Kidney tubule cell (primary cell): ENCODE results near the gene C16orf87.

Source experiments
- DNase-seq: peaks from one replicate; pipeline ENCODE4 v3.0.0-alpha.2; 2018; ENCODE audit warnings: low spot score

The C16orf87 gene

GRCh38 chr16:46843898-46844642 is 13.1 kb upstream of the C16orf87 start:
- DNase-seq: no peak

- DNase-seq: no peak
Measured at GRCh38 chr16:46842192-46842895, 11.4 kb upstream of the C16orf87 start.

DNA sequence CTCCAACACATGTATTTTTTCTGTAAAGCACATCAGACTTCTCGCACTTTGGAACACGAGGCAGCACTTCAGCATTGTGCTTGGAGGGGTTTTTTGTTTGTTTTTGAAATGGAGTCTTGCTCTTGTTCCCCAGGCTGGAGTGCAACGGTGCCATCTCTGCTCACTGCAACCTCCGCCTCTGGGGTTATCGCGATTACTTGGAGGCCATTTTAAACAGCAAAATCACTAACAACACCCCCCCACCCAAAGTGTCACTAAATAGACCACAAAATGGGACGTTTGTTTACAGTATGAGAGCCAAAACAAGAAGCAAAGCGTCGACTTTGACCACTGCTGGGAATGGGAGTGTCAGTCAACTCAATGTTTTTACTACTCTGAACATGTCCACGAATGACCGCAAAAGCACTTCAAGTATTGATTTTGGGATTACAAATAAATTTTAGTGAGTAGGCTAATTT is 9.0 kb upstream of the C16orf87 start:
- no peak for DNase-seq

- no peak for DNase-seq
Measured at GRCh38 chr16:46836534-46837530, 5.9 kb upstream of the C16orf87 start.

DNA sequence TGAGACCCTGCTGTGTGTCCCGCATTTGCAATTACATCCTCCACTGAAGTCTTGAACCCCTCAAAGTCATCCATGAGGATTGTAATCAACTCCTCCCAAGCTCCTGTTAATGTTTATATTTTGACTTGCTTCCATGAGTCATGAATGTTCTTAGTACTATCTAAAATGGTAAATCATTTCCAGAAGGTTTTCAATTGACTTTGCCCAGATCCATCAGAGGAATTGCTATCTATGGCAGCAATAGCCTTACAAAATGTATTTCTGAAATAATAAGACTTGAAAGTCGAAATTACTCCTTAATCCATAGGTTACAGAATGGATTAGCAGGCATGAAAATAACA is 2.5 kb upstream of the C16orf87 start:
- DNase-seq: peak; percentile 59

- no peak for DNase-seq
Measured at GRCh38 chr16:46832757-46833459, 1.9 kb upstream of the C16orf87 start.

DNA sequence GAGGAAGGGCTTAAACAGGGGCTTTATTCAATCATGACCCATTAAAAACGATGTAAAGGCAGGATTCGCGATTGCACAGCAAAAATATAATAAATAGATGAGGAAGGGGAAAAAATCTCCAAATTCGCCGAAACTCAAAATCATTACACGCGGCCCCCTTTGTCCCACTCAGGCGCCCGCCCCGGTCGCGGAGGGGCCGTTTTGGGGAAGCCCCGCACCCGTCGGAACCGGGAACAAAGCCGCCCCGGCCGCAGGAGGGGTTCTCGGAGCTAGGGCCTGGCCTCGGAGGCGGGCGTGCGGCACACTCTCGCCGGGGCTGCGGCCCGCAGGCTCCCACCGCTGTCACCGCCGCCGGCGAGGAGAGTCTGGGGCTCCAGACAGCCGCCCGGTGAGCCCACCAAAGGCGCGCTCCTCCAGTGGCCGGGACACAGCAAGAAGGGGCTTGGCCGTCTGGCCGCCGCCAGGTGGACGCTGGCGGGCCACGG is 521 bp downstream of the C16orf87 start:
- DNase-seq: no peak

DNA sequence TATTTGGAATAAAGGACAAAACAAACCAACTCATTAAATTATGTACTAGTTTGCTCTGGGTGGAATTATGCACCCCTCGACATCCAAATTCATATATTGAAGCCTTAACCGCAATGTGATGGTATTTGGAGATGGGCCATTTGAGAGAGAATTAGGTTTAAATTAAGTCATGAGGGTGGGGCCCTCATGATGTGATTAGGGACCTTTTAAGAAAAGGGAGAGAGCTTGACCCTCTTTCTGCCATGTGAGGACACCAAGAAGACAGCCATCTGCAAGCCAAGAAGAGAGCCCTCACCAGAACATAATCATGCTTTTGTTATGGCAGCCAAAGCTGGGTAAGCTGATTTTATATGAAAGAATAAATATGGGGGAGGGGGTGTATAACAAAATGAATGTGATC is 2.0 kb downstream of the C16orf87 start:
- no peak for DNase-seq

DNA sequence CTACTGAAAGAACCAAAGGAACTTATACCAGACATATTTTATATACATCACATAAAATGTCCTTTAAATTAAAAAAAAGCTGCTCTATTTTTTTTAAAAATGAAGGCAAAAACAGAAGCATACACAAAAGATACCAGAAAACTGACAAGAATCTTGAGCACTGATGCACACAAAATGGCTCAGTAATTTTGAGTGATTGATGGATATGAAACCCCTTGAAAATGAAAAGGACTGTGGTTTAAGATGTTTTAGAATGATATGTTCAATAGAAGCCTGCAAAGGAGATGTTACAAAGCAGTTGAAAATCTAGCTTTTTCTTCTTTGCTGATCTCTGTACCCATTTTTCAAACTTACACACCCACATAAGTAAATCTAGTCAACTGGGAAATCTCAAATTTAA is 2.7 kb downstream of the C16orf87 start:
- DNase-seq: no peak

- no peak for DNase-seq
Measured at GRCh38 chr16:46826631-46827030, 4.3 kb downstream of the C16orf87 start.

DNA sequence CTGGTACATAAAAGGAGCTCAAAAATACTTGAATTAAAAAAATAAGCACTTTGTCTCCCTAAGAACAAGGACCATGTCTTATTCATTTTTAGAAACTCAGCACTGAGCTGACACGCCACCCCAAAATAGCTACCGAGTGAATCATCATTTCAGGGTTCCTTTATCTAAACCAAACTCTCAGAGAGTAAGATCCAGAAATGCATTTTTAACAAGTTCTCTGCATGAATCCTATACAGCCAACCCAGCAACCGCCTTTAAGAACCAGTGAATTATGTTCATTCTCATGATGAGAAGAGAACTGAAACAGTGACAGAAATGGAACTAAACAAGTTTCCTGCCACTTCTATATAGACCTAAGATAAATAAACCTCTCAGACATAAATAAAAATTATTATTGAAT is 8.7 kb downstream of the C16orf87 start:
- no peak for DNase-seq

- DNase-seq: no peak
Measured at GRCh38 chr16:46817961-46818360, 13.0 kb downstream of the C16orf87 start.

DNA sequence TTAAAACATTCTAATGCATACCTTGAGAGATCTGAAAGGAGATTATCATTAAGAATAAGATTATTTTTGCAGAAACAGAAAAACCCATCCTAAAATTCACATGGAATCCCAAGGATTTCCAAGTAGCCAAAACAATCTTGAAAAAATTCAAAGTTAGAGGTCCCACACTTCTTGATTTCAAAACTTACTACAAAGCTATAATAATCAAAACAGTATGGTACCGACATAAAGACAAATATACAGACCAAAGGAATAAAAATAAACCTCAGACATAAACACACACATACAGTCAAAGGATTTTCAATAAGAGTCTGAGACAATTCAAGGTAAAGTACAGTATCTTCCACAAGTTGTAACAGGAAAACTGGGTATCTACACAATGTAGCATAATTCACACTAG is 16.2 kb downstream of the C16orf87 start:
- DNase-seq: no peak

DNA sequence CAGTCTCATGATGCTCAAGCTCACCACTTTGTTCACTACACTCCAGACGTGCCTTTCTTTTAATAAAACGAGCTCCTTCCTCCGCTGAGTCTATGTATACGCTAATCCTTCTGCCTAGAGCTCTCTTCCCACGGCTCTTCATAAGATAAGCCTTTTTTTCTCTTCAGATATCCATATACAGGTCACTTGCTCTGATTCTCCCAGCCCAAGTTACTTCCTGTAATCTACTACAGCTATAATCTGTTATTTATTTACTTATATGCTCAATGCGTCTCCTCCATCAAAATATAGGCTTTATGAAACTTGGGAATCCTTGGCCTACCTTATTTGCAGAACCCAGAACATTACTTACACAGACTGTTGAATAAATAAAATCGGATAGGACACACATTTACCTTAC is 17.4 kb downstream of the C16orf87 start:
- no peak for DNase-seq

- DNase-seq: no peak
Measured at GRCh38 chr16:46812781-46813540, 18.0 kb downstream of the C16orf87 start.

- DNase-seq: no peak
Measured at GRCh38 chr16:46811682-46812081, 19.3 kb downstream of the C16orf87 start.

GRCh38 chr16:46808997-46809396 is 22.0 kb downstream of the C16orf87 start:
- DNase-seq: peak; percentile 17

DNA sequence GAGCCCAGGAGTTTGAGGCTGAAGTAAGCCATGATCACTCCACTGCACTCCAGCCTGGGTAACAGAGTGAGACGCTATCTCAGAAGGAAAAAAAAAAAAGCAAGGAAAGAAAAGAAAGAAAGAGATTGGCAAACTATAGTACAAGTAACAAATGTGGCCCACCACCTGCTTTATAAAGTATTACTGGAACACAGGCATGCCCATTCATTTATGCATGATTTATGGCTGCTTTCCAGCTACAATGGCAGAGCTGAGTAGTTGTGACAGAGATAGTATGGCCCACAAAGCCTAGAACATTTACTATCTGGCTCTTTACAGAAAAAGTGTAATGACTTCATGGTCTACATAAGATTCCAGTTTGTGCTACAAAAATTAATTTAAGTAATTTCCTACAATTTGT is 23.6 kb downstream of the C16orf87 start:
- no peak for DNase-seq

GRCh38 chr16:46803373-46803772 is 27.6 kb downstream of the C16orf87 start:
- no peak for DNase-seq

- peak; percentile 32 for DNase-seq
Measured at GRCh38 chr16:46801428-46802049, 29.4 kb downstream of the C16orf87 start.
